Suppressor macrophage treated with lipopolysaccharide for 4 hours (primary cell): ENCODE measurements around the gene RSPH4A.
"Not testable (repeated sequence)": the region's sequence is repeated elsewhere in the genome, so short reads cannot be mapped to it uniquely, and the experiment has no call there.

Experiments
- DNase-seq: peaks from one replicate; pipeline ENCODE4 v3.0.0-alpha.2; 2020

The RSPH4A gene

DNA sequence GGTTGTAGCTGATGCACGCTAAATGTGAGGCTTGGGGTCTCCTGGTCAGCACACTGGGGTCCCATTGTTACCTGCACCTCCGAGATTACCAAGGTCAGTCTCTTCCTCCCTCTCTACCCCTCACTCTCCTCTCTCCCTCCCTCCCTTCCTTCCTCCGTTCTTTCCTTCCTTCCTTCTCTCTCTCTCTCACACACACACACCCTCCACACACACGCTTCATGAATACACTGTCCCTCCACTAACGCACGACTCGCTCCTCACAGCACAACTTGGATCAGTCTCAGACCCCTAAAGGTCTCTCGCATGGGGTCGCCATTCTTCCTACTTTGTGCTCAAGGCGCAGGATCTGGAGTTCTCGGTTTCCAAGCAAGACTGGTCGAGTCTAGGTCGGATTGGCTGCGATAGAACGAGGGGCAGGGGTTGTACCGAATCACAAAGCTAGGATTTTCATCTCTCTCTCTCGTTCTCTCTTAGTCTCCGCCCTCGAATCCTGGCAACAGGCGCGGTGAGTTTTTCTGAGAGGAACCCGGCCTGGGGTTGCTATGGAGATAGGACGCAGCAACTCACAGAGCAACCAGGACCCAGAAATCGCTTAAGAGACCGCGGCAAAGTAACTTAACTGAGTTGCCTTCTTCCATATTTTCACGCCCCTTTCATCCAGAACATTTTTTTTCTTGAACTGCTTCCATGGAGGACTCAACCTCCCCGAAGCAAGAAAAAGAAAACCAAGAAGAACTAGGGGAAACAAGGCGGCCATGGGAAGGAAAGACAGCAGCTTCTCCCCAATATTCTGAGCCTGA, at the start of gene RSPH4A:
RSPH4A (plus strand) TSS at position 543 of the 800 bp plus-strand sequence; CDS start at position 688, 145 bp downstream.
- peak; percentile 83 for DNase-seq

DNA sequence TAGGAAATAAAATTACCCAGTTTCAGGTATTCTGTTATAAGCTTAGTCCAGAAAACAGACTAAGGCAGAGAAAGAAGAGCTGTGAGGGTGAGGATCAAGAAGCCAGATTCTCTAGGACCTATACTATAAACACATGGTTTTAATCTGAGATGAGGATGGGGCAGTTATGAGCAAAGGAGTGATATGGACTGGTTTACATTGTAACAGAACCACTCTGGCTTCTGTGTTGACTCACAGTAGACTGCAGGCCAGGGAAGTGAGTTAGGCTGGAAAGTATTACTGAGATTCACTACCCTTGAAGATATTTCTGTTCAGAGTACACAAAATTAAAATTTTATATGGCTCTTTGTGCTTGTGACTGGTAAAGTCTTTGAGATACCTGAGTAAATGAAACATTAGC, 48.2 kb upstream of the RSPH4A start:
- no peak for DNase-seq

GRCh38 chr6:116568821-116569755, 47.2 kb upstream of the RSPH4A start:
- DNase-seq, result peak; percentile 51

GRCh38 chr6:116570856-116571682, 45.2 kb upstream of the RSPH4A start, which contains the start of gene RWDD1:
Gene RWDD1 (plus strand): TSS chr6:116571504. CDS start chr6:116571583, 79 bp downstream.
- peak; percentile 99 for DNase-seq

GRCh38 chr6:116571683-116572000, 44.6 kb upstream of the RSPH4A start:
- no peak for DNase-seq

DNA sequence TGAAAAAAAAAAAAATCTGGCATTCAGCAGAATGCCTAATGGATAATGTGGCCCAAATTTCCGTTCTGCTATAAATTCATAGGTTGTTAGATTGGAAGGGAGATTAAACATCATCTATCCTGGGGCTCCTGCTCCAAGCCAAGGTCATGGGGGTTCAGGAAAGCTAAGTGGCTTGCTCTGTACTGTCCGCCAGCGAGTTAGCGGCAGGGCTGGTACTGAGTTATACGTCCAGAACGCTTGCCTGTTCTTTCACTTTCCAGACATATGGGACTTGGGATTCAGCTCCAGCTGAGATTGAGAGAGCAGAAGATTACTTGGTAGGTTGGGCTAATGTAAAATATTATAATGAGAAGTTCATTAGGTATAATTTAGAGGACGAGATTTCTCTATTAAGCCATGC, 44.1 kb upstream of the RSPH4A start:
- DNase-seq, result peak; percentile 69

DNA sequence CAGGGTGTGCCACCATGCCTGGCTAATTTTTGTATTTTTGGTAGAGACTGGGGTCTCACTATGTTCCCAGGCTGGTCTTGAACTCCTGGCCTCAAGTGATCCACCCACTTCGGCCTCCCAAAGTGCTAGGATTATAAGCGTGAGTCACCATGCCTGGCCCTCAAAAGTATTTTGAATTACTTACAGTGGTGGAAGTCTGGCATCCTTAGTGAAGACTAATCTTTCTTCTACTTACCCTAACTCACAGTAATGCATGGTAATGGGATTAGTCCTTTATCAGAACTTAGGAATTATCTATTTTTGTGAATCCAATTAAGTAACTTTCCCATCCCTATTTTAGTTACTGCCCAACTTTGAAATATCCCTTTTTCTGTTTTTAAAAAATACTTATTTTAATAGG, 41.1 kb upstream of the RSPH4A start:
- DNase-seq, result no peak

- no peak for DNase-seq
These were observed 38.8 kb upstream of the RSPH4A start for GRCh38 chr6:116577486-116577885.

GRCh38 chr6:116578335-116578734, 37.9 kb upstream of the RSPH4A start:
- no peak for DNase-seq

GRCh38 chr6:116579143-116579542, 37.1 kb upstream of the RSPH4A start:
- no peak for DNase-seq

DNA sequence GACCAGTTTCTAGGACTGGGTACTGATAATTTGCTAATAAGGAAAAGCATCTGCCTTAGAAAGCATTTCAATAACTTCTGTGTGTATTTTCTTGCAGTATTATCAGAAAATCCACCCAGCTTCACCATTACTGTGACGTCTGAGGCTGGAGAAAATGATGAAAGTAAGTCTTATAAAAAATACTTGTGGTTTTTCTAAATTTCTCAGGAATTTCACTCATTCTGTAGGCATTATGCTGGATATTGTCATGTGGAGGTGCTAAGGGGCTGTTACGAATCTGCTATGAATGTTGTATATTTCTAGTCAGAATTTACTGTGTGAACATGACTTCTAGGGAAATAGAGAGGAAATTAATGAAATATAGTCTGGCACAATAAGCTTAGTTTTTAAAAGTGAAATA, 36.1 kb upstream of the RSPH4A start:
- no peak for DNase-seq

GRCh38 chr6:116586276-116586675, 30.0 kb upstream of the RSPH4A start:
- no peak for DNase-seq

GRCh38 chr6:116586738-116587137, 29.5 kb upstream of the RSPH4A start:
- no peak for DNase-seq

DNA sequence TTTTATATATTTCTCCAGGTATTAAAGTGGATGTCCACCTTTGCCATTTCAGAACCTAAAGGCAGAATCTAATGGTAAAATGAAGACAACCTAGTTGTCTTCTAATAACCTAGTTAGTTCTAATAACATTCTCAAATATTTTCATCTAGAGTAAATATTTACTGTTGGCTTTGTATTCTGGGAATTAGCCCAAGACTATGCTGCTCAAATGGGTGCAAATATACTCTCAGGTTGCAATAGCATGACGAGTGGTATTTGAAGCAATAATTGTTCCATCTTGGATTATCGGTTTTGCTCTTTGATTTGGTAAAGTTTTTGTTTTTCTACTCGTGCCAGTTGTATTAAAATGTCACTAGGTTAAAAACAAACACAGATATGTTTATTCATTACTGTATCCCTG, 21.0 kb upstream of the RSPH4A start:
- DNase-seq, result no peak

GRCh38 chr6:116596815-116597214, 19.5 kb upstream of the RSPH4A start:
- no peak for DNase-seq

GRCh38 chr6:116603916-116604315, 12.4 kb upstream of the RSPH4A start:
- not testable (repeated sequence) for DNase-seq

GRCh38 chr6:116604868-116605267, 11.4 kb upstream of the RSPH4A start:
- not testable (repeated sequence) for DNase-seq

DNA sequence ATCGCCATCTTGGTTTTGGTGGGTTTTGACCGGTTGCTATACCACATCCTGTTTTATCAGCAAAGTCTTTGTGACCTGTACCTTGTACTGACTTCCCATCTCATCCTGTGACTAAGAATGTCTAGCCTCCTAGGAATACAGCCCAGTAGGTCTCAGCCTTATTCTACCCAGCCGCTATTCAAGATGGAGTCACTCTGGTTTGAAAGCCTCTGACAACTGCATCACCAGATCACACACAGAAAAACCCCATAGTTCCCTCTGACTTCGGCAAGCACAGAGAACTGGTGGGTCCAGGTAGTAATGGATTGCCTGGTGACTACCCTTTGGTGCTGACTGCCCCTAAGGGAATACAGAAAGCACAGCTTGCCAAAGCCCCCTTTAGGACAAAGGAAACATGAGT, 10.3 kb upstream of the RSPH4A start:
- no peak for DNase-seq

- DNase-seq, result no peak
These were observed 5.2 kb upstream of the RSPH4A start for GRCh38 chr6:116611056-116611455.

DNA sequence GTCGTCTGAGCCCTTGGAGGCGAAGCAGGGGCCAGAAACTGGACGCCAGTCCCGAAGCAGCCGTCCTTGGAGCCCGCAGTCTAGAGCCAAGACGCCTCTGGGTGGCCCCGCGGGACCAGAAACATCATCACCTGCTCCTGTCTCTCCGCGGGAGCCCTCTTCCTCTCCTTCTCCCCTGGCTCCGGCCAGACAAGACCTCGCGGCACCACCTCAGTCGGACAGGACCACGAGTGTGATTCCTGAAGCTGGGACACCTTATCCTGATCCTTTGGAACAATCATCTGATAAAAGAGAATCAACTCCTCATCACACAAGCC, 416 bp downstream of the RSPH4A start:
- peak; percentile 2 for DNase-seq

GRCh38 chr6:116624036-116624805, 7.9 kb downstream of the RSPH4A start:
- DNase-seq, result no peak

- DNase-seq, result no peak
These were observed 9.6 kb downstream of the RSPH4A start for GRCh38 chr6:116625872-116626271.
